ENCODE data around the gene ACTA1. TPM values are rescaled to one million over a fixed set of nuclear protein-coding genes. Genes with fewer than 3 reads are reported as not detected.
"Not testable (repeated sequence)": the region's sequence is repeated elsewhere in the genome, so short reads cannot be mapped to it uniquely, and the experiment has no call there.

ACTA1 gene
- total RNA-seq, 1 donor from 2014 or later, result 1.0 TPM

- TF ChIP-seq CTCF (IDR thresholded peaks at IDR 0.05; ENCODE audit: insufficient read depth, low read length, poor library complexity, severe bottlenecking), result no peak
- Histone ChIP-seq H3K4me3 (ENCODE audit: low read depth, low read length) (no peak overlapping the region), H3K36me3 (ENCODE audit: control insufficient read depth, insufficient read depth, low read length) (no peaks in the 10 kb centered on the region), H3K27me3 (ENCODE audit: control insufficient read depth, insufficient read depth, low read length) (peaks cover 45% of the 10 kb centered on the region)
- no peak for DNase-seq (ENCODE audit: low read depth)
These were observed 25.3 kb downstream of the ACTA1 start for GRCh38 chr1:229408458-229409037.

- Histone ChIP-seq H3K4me3 (ENCODE audit: low read depth, low read length) (no peak overlapping the region), H3K27me3 (ENCODE audit: control insufficient read depth, insufficient read depth, low read length) (peaks cover 43% of the 10 kb centered on the region), H3K36me3 (ENCODE audit: control insufficient read depth, insufficient read depth, low read length) (no peaks in the 10 kb centered on the region)
- DNase-seq (ENCODE audit: low read depth), result no peak
- TF ChIP-seq CTCF (IDR thresholded peaks at IDR 0.05; ENCODE audit: insufficient read depth, low read length, poor library complexity, severe bottlenecking), result no peak
These were observed 26.5 kb downstream of the ACTA1 start for GRCh38 chr1:229407206-229408026.

- TF ChIP-seq CTCF (IDR thresholded peaks at IDR 0.05; ENCODE audit: insufficient read depth, low read length, poor library complexity, severe bottlenecking), result no peak
- H3K4me3 ChIP-seq (ENCODE audit: low read depth, low read length), result no peak overlapping the region
- H3K36me3 ChIP-seq (ENCODE audit: control insufficient read depth, insufficient read depth, low read length), result no peaks in the 10 kb centered on the region
- DNase-seq (ENCODE audit: low read depth), result no peak
- peaks cover 40% of the 10 kb centered on the region for H3K27me3 ChIP-seq (ENCODE audit: control insufficient read depth, insufficient read depth, low read length)
These were observed 27.1 kb downstream of the ACTA1 start for GRCh38 chr1:229406798-229407197.

GRCh38 chr1:229403573-229403972 is 30.3 kb downstream of the ACTA1 start:
- Histone ChIP-seq H3K4me3 (ENCODE audit: low read depth, low read length) (no peak overlapping the region), H3K27me3 (ENCODE audit: control insufficient read depth, insufficient read depth, low read length) (peaks cover 32% of the 10 kb centered on the region), H3K36me3 (ENCODE audit: control insufficient read depth, insufficient read depth, low read length) (no peaks in the 10 kb centered on the region)
- no peak for DNase-seq (ENCODE audit: low read depth)
- TF ChIP-seq CTCF (IDR thresholded peaks at IDR 0.05; ENCODE audit: insufficient read depth, low read length, poor library complexity, severe bottlenecking), result no peak

GRCh38 chr1:229402993-229403392 is 30.9 kb downstream of the ACTA1 start:
- Histone ChIP-seq H3K4me3 (ENCODE audit: low read depth, low read length) (no peak overlapping the region), H3K36me3 (ENCODE audit: control insufficient read depth, insufficient read depth, low read length) (no peaks in the 10 kb centered on the region), H3K27me3 (ENCODE audit: control insufficient read depth, insufficient read depth, low read length) (peaks cover 29% of the 10 kb centered on the region)
- TF ChIP-seq CTCF (IDR thresholded peaks at IDR 0.05; ENCODE audit: insufficient read depth, low read length, poor library complexity, severe bottlenecking), result no peak
- DNase-seq (ENCODE audit: low read depth), result no peak

GRCh38 chr1:229402329-229402728 is 31.6 kb downstream of the ACTA1 start:
- not testable (repeated sequence) for H3K36me3 ChIP-seq (ENCODE audit: control insufficient read depth, insufficient read depth, low read length); H3K4me3 ChIP-seq (ENCODE audit: low read depth, low read length); DNase-seq (ENCODE audit: low read depth)
- peaks cover 24% of the 10 kb centered on the region for H3K27me3 ChIP-seq (ENCODE audit: control insufficient read depth, insufficient read depth, low read length)
